Germinal center (tissue), 1 donor: Measurements from ENCODE around the gene KCNIP2.

Source experiments
- DNase-seq: peaks from one replicate; pipeline ENCODE4 v3.0.0; 2012; ENCODE audit warnings: mixed read lengths, low spot score

Gene KCNIP2

DNA sequence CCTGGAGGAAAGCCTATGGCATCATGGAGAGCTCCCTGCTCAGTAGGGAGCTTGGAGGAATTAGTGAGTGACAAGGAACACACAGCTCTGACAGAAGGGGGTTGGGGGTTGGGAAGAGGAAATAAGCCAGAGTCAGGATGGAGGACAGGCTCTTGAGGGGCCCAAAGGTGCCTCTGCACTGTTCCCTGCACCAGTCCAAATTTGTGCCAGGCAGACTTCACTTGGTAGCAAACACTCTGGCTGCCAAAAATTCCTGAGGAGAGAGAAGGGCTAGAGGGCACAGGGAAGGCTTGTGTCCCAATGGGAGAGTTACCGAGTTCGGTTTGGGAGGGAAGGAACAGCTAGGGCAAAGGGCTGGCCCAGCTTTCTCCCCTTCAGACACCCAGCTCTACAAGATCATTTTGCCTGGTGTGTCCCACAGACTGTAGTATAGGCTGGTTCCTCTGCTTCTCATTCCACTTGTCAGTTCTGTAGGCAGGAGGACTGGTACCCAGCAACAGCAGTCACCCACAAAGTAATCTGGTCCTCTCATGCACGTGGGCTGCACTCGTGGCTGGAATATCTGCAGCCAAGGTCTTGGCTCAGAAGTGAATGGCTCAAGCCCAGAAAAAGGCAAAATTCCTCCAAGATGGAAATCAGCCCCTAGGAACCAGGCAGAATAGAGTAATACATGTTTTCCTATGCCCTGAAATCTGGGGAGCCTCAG, 8.0 kb upstream of the KCNIP2 start:
- no peak for DNase-seq

DNA sequence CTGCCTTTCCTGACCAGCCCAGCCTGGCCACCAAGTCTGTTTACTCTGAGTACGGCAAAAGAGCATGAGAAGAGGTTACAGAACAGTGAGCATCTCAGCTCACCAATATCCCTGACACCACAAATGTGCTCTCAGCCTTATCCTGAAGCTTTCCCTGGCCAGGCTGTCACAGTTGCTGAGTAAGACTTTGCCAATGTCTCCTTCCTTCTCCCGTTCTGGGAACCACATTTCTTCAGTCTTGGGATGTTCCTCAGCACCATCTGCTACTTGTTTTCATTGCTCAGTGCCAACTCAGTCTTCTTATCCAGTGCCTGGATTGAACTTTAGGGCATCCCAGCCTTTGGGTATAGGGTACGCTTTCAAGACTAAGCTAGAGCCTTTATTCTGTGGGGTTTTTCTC, 7.1 kb upstream of the KCNIP2 start:
- DNase-seq: no peak

DNA sequence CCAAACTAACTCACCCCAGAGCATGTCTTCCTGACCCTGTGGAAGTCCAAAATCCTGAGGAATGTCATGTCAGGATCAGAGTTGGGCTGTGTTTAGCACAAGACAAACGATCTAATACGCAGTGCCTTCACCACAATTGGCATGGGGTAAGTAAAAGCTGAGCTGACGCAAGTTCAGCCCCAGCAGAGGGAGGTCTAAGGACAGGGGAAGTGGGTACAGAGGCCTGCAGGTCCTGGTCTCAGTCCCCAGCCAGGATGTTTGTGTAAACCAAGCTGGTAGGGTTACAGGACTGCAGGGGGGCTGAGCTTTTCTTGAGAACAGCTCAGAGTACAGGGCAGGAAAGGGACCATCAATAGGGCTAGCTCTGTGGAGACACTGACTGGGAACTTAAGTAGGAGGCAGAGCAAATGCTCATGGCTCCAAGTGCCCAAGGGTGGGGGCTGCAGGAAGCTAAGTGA, 5.3 kb upstream of the KCNIP2 start:
- DNase-seq: no peak

DNA sequence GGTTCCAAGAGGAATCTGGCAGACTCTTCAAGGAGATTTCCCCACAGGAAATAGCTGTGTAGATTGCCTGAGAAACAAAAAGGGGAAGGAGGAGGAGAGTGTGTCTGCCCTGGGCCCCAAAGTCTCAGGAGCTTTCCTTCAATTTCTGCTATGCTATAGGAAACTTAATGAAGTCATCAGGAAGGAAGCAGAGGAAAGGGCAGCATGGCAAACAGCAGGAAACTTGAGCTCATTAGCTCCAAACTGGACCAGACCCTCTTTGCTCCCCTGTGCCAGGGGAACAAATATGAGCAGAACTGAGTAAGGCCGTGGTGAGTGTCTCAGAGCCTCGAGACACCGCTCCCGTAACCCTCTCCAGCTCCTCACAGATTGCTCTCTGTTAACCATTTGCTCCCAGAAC, 4.8 kb upstream of the KCNIP2 start:
- no peak for DNase-seq

DNA sequence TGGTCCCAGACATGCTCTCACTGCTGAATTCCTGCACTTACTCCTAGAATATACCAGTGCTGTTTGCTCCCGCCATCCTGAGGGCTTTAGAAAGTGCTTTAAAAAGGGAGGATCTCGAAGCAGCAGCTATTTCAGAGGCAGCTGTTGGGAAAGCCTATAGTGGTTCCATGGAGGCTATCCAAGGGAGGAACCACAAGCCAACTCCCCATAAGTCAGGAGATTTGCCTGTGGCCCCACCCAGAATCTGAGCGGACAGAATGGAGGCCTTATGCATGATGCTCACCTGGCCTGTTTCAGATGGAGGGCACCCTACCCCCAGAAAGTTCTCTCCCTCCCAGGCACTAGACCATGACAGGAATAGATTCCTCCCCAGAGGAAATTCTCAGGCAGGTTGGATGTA, 2.3 kb upstream of the KCNIP2 start:
- no peak for DNase-seq

DNA sequence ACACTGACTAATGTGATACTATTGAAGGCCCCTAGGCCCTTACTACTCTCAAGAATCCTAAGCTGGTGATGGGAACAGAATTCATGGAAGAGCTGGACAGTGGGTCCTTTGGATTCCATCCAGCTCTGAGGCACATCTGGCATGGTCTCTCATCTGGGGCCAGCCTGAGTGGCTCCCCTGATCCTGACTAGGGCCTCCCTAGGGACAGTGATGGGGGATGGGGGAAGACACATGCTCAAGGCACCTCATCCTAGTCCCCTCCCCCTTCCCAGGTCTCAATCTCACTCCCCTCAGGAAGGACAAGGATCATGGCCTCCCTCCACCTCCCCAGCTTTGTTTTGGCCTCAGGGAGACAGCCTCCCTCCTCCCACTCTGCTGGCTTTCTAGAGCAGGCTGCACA, 1.8 kb downstream of the KCNIP2 start:
- no peak for DNase-seq

DNA sequence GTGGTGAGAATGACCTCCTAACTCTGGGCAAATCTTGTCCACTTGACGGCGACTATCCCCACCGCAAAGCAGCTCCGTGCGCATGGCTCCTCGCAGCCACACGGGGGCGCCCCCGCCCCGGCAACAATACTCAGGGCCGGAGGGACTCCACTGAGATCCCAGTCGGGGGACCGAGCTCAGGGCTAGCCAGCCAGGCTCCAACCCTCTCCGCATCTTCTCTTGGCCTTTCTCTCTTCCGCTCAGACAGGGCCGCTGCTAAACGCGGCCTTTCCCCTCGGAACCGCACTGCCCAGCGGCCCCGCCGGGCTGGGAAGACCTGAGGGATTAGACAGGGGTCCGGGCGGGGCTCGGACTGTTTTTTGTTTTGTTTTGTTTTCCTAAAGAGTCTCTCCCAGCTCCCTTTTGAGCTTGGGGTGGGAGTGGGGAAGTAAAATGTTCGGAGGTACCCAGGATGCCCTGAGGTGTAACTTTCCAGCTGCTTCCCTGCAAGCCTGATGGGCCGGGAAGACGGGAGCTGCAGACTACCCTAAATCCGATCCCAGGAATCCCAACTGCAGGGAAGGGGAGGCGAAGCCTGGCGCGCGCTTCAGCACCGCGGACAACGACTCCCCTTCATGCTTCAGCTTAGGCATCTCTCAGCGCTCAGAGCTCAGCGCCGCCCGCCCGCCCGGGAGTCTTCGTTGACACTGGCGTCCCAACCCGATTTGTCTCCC, 2.7 kb downstream of the KCNIP2 start:
- peak; percentile 85 for DNase-seq

DNA sequence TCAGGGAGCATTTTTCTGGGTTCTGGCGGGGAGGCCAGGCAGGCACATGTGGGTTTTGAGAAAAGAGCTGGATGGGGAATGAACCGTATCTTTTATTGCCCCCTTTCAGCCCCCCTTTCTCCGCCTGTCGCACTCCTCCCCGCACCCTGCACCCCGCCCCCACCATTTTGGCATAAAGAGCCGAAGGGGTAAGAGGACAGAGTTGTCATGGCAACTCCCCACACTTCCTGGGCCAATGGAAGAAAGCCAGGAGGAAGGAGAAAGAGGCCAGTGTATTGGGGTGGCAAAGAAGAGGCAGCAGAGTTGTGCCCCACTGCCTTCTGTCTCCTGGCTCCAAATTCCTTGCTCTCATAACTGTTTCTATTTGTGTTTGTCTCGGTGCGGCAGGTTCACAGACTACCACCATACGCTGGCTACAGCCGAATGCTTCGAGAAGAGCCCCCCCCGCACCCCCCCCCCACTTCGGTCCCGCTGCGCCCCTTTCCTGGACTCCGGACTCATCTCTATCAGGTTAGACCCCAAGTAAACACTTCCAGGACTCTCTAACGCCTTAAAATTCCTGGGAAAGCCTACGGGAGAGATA, 3.4 kb downstream of the KCNIP2 start:
- no peak for DNase-seq

DNA sequence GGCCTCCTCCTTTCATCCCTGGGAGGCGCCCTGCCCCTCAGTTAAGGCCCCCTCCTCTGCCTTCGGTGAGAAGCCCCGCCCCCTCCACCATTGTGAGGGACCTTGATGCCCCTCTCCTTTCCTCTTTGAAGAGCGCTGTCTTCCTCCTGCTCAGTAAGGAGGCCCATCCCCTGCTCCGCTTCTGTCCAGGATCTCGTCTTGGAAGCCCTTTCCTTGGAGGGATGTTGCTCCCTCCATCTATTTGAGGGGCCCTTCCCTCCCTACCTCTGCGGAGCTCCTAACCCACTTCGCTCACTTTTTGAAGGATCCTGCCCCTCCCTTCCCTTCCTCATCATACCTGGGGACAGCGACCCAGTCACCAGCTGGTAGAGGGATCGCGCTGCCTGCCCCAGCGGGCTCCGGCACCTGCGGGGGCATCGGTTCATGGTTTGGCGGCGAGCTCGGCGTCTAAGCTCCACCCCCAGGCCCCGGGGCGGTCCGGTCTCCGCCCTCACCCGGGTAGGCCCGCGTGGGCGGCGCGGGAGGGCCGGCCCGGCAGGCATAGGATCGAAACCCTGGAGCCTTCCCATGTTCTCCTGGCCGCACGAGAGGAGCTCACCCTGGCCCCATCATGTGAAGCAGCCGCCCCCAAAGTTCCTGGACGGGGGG, 4.1 kb downstream of the KCNIP2 start:
- DNase-seq: peak; percentile 86

DNA sequence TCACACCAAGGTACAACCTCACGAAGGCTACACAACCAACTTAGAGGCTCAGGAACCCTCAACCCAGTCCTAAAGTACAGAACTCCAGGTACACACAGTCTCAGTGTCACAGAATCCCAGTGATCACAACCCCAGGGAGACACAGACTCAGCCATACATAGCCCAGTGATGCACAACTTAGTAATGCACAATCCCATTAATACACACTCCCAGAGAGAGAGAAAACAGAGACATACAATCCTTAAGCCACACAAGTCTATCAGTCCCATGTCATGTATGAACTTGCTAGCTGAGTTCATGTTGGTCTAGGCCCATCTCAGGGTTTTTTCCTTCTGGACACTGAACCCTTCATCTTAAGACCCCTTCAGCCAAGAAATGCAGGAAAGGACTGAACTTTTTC, 4.6 kb downstream of the KCNIP2 start:
- no peak for DNase-seq

DNA sequence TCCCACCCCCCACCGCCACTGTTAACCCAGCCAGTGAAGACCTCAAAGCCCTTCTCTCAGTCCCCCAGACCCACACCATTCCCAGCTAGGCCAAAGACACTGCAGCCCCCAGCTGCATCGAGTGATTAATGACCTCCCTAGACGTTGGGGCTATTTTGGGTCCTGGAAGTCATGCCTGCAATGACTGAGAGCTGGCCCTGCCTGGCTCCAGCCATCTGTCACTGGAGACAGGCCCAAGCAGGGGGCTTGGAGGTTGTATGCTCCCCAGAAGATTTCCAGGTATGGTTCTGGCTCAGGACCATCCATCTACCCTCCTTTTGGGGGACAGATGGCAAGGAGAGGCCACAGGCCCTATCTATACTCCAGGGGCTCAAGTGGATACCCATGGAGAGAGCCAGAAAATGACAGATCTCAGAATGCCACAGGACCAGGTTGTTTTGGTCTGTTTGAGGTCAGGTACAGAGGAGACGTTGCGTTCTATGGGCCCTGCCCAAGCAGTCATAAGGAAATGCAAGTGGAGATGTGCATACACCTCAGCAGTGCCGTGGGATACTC, 5.1 kb downstream of the KCNIP2 start:
- no peak for DNase-seq

DNA sequence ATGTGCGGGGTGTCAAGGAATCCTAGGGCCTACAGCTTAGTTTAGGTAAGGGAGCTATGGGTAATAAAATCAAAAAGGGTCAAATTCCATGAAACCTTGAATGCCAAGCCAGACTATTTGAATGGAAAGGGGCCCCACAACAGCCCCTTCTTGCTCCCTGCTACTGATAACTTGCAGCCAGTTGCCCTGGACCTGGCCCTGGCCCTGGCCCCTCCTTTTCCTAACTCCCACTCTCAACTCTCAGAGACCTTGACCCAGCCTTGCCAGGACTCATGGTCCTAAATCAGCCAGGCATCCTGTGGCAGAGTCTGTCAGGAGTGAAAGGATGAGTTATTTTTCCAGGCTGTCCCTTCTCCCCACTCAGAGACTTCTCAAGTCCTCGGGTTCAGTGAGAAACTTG, 5.9 kb downstream of the KCNIP2 start:
- DNase-seq: no peak

DNA sequence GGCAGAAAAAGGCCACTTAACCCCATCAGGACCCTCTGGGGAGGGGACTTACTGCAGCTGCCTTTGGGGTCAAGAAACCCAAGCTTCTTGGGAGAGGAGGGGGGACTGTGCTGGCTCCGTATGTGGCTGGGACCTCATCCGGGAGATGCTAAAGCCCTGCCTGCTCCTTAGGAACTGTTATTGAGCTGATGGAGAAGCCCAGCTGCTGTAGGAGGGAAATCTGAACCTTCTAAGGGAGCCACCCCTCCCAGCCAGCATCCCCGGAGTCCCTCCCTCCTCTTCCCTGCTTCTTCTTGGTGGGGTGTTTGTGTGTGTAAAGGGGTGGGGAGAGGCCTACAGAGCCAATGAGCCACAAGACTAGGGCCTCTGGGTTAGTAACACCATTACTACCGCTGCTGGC, 8.2 kb downstream of the KCNIP2 start:
- DNase-seq: no peak

DNA sequence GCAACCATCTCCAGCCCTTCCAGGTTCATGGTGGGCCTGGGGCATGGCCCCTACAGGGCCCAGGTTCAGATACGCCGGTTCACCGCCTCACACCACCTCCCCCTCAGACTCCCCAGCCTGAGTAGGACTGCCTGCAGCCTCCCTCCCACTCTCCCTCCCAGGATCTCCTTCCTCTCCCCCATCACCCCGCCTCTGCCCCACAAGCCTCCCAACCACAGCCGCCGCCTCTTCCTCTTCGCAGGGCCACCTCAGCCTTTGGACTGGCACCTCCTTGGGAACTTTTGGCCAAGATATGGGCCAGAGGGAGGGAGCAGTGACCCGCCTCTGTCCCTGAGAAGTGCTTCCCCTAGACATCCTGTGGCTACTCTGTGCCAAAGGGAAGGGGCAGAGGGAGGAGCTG, 9.3 kb downstream of the KCNIP2 start:
- DNase-seq: no peak

DNA sequence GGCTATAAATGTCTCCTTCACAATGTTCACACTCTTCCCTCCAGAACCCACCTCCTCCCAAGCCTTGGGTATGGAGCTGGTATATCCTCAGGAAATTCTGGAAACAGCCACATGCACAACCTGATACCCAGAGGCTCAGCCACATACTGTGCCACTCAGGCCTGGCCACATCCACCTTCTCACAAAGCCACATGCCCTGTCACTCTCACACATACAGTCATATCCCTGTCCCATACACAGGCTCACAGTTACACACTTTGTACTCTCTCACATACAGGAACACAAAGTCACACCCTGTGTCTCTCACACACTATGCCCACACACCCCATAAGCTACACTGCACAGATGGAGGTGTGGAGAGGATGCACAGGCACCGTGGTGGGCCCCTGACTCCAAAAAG, 10.1 kb downstream of the KCNIP2 start:
- DNase-seq: no peak

DNA sequence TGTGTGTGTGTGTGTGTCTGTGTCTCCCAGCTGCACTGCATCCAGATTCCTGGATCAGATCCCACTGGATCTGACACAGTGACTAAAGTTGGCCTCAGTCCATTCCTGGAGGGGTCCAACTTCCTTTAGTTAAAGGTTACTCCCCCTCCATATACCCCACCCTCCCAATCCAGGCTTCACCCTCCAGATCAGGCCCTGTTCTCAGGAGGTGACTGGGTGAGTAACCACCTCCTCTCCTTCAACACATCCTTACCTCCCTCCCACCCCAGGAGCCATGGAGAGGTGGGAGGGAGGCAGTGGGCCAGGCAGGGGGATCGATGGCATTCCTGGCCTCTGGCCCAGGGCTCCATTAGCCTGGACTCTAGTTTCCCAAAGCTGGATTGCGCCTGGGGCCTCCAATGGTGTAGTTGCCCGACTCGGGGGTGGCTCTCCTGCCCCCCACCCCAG, 11.3 kb downstream of the KCNIP2 start:
- DNase-seq: no peak

DNA sequence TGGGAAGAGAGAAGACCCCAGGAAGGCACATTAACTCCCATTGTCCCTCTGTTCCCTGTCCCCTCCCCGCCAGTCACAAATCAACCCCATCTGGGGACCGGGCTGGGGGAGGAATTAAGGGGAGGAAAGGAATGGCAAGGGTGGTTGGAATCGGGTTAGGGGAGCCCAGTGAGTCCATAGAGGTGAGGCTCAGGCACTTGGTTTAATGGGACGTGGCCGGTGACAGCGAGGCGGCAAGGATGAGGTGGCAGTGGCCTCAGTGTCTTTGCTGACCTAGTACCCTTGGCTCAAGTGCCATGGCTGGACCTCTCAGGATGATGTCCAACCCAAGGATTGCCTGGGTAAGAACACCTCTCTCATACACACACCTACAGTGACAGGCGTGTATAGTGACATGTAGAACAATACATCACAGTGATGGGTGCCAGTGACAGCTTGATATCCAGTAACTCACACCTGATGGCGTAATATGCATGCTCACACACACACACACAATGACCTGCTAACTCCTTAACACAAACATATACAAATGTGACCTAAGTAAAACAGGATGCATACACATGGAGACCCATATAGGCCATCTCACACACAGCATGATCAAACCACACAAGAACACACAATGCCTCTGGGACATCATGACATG, 12.3 kb downstream of the KCNIP2 start:
- DNase-seq: no peak

DNA sequence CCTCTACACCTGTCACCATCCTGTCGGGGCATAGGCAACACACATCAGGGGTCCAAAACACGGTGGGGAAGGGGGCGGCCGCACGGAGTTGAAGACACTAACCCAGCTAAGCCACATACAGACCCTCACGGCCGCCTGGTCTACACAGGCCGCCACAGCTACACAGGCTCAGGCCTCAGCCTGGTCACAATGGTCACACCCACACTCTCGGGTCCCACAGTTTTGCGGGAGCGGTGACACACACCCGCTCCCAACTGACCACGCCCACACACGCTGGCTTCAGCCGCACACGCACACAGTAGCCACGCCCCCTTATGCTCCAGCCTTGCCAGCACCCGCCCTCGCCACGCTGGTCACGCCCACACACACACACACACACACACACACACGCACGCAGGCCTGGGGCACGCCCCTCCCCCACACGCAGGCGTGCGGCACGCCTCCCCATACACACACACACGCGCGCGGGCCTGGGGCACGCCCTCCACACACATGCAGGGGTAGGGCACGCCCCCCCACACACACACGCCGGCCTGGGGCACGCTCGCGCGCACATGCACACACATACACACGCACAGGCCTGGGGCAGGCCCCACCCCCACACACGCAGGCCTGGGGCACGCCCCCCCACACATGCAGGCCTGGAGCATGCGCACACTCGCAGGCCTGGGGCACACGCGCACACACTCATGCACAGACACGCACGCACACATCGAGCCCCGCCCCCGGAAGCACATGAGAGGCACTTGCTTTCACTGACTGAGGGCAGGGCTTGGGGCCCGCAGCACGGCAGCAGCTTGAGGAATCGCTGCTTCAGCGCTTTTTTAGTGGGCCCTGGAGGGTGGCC, 13.1 kb downstream of the KCNIP2 start:
- DNase-seq: peak; percentile 92

DNA sequence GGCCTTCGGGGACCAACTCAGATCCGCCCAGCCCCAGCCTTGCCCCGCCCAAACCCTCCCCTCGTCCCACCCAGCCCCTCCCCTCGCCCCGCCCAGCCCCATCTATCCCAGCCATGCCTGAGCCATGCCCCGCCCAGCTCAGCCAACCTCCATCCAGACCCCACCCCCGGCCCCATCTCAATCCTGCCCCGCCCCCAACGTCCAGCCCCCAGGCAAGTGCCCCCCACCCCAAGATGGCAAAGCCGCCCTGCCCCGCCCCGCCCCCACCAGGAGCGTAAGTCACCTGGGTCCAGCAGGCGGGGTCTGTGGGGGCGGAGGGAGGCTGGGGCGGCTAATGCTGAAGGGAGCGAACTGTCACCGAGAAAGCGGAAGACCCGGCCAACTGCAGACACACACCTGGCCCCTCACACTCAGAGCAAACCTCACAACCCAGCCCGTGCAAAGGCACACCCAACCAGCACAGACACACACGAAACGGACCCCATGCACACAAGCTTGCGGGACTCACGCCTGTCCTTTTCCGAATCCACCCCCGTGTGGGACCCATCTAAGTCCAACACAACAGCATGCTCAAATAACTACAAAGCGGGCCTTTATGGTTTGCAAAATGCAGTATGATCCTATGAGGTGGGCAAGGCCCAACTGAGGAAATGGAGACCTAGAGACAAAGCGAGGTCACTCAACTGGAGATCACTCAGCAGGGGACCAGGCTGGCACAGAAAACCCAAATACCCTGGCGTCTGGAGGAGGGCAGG, 13.9 kb downstream of the KCNIP2 start:
- peak; percentile 96 for DNase-seq
